Tibial nerve (tissue), 4 donors: Measurements from ENCODE around the gene CACNA1H.

Source experiments
- CTCF ChIP-seq, 5 experiments: fragments of 200-600 bp in 3 of 5; fragments of 450-650 bp in 2 of 5; sonication (generic) in 3 of 5; IDR thresholded peaks; one replicate each; pipeline ENCODE4 v1.5.1; 2016 to 2019; ENCODE audit warnings: antibody characterized with exemption in 5 of 5, mild to moderate bottlenecking in 3 of 5, moderate library complexity in 2 of 5
- EP300 ChIP-seq, 2 donors: sonication (generic); formaldehyde crosslinking; IDR thresholded peaks; one replicate each; pipeline ENCODE4 v1.6.1; 2017; ENCODE audit warnings: antibody characterized with exemption in 2 of 2, mild to moderate bottlenecking in 1 of 2
- POLR2A ChIP-seq, 2 donors: fragments of 450-650 bp; IDR thresholded peaks; one replicate each; pipeline ENCODE4 v1.6.1; 2017; ENCODE audit warnings: antibody characterized with exemption in 2 of 2, mild to moderate bottlenecking in 2 of 2, moderate library complexity in 2 of 2

GRCh38 chr16:1256874-1257322, 104.0 kb downstream of the CACNA1H start:
- no peak for TF ChIP-seq CTCF (IDR thresholded peaks at IDR 0.05)
- TF ChIP-seq EP300 (IDR thresholded peaks at IDR 0.05), result no peak
- no peak for TF ChIP-seq POLR2A (IDR thresholded peaks at IDR 0.05)
